A549 (cell line): ENCODE data around the gene RPS16. TPM values are rescaled to one million over a fixed set of nuclear protein-coding genes. Genes with fewer than 3 reads are reported as not detected.
"Not testable (repeated sequence)": the region's sequence is repeated elsewhere in the genome, so short reads cannot be mapped to it uniquely, and the experiment has no call there.

Source experiments
- ATAC-seq, 2 experiments: fragments of 200-7000 bp in 1 of 2; fragments of >200 bp in 1 of 2; cut with Nextera tagmentation in 1 of 2; cut with Tn5 transposase in 1 of 2; 3 replicates each; pipeline versions ENCODE4 v1.8.0 to v1.9.1; 2018 to 2020; ENCODE audit warnings: mild to moderate bottlenecking in 1 of 2, moderate library complexity in 1 of 2
- CTCF ChIA-PET: fragments of 300-600 bp; sonication (Branson Sonifier 250); formaldehyde crosslinking; extraction: SDS; loops from one replicate; lab custom pipeline; 2021; ENCODE audit warnings: antibody characterized with exemption, inconsistent platforms; lab: Yijun Ruan, JAX
- POLR2A ChIA-PET: fragments of 350-600 bp; formaldehyde crosslinking; extraction: SDS; loops from one replicate; lab custom pipeline; 2021; ENCODE audit warnings: antibody characterized with exemption, inconsistent platforms; lab: Yijun Ruan, JAX
- DNase-seq, 2 experiments: peaks; one replicate each; pipeline versions ENCODE4 v3.0.0 to v3.0.0-alpha.2; 2011 to 2016; ENCODE audit warnings: low read depth in 1 of 2, low spot score in 1 of 2
- FAIRE-seq: peaks from 2 replicates; lab custom pipeline; 2011; peaks lifted over from hg19 to GRCh38; lab: Jason Lieb, UNC
- H3K27ac ChIP-seq, 2 experiments: fragments of >200 bp; sonication (Bioruptor Twin); formaldehyde crosslinking; 3 replicates each; pipeline ENCODE4 v1.5.1; 2016 to 2017
- H3K4me1 ChIP-seq: fragments of >200 bp; sonication (Bioruptor Twin); formaldehyde crosslinking; 3 replicates; pipeline ENCODE4 v1.6.1; 2016
- H3K4me2 ChIP-seq: fragments of >200 bp; sonication (Bioruptor Twin); formaldehyde crosslinking; 3 replicates; pipeline ENCODE4 v1.6.1; 2016
- H3K4me3 ChIP-seq: fragments of >200 bp; sonication (Bioruptor Twin); formaldehyde crosslinking; 3 replicates; pipeline ENCODE4 v1.5.1; 2016
- H3K9me3 ChIP-seq: fragments of >200 bp; sonication (Bioruptor Twin); formaldehyde crosslinking; 3 replicates; pipeline ENCODE4 v1.6.1; 2016
- EHMT2 ChIP-seq: fragments of 200-600 bp; sonication (generic); IDR thresholded peaks from 2 replicates; pipeline ENCODE4 v1.6.1; 2016; ENCODE audit warnings: antibody characterized with exemption, low read depth, mild to moderate bottlenecking, moderate library complexity
- EP300 ChIP-seq, 2 experiments: fragments of >200 bp; sonication (Bioruptor Twin); formaldehyde crosslinking; IDR thresholded peaks; 2 replicates in 1 of 2; 3 replicates in 1 of 2; pipeline ENCODE4 v1.6.1; 2016 to 2017
- HOXA7 ChIP-seq: fragments of 250-450 bp; sonication (Bioruptor Pico); IDR thresholded peaks from 2 replicates; pipeline ENCODE4 v1.5.0; 2020; ENCODE audit warnings: mild to moderate bottlenecking, moderate library complexity
- HOXB13 ChIP-seq: fragments of 250-450 bp; sonication (Bioruptor Pico); IDR thresholded peaks from 2 replicates; pipeline ENCODE4 v1.5.0; 2020; ENCODE audit warnings: low read depth, mild to moderate bottlenecking, moderate library complexity
- RCOR1 ChIP-seq: fragments of 150-350 bp; IDR thresholded peaks from 2 replicates; pipeline ENCODE4 v1.6.1; 2014; ENCODE audit warnings: antibody characterized with exemption, low read length, low read depth
- TP53 ChIP-seq: fragments of 250-450 bp; sonication (Bioruptor Pico); IDR thresholded peaks from 2 replicates; pipeline ENCODE4 v1.5.0; 2021; ENCODE audit warnings: mild to moderate bottlenecking, moderate library complexity
- ZFP36 ChIP-seq: fragments of 450-650 bp; IDR thresholded peaks from 2 replicates; pipeline ENCODE4 v1.6.1; 2014; ENCODE audit warnings: borderline replicate concordance; ENCODE audit not compliant: partially characterized antibody
- WGBS: methylation state at CpG from one replicate; pipeline ENCODE4 v1.1.6; 2017; ENCODE audit errors: missing lambda C conversion rate; 5-methylcytosine and 5-hydroxymethylcytosine counted together
- polyA plus RNA-seq, 4 experiments: library from polyadenylated mRNA; depleted of rRNA in 3 of 4; stranded (reverse); fragments of >200 nt; fragmentation: RNase III in 1 of 4; extraction: RNeasy Plus Mini Kit Qiagen cat#74134 plus additional on column Dnase treatment in 1 of 4; gene quantifications; 2 replicates in 3 of 4; 3 replicates in 1 of 4; pipeline ENCODE4 v1.2.3, GENCODE V29; 2011 to 2017
- TF ChIP-seq, protein P1 (sequence below): fragments of >200 bp; sonication (Bioruptor Twin); formaldehyde crosslinking; IDR thresholded peaks from 3 replicates; pipeline ENCODE4 v1.5.1; 2016
- TF ChIP-seq, protein P2 (sequence below): fragments of 250-450 bp; sonication (Bioruptor Pico); IDR thresholded peaks from 2 replicates; pipeline ENCODE4 v1.5.0; 2020; ENCODE audit warnings: low read depth, mild to moderate bottlenecking, moderate library complexity
- TF ChIP-seq, protein P3 (sequence below): IDR thresholded peaks from 2 replicates; pipeline ENCODE4 v1.6.1; 2012
- TF ChIP-seq, protein P4 (sequence below): IDR thresholded peaks from 2 replicates; pipeline ENCODE4 v1.6.1; 2012; ENCODE audit warnings: low read depth, borderline replicate concordance
- TF ChIP-seq, protein P5 (sequence below): IDR thresholded peaks from 2 replicates; pipeline ENCODE4 v1.6.1; 2012

Gene RPS16
- polyA plus RNA-seq, 2 of the 4 experiments (the other 2 are of a cell fraction): 4,348 to 4,855 TPM

DNA sequence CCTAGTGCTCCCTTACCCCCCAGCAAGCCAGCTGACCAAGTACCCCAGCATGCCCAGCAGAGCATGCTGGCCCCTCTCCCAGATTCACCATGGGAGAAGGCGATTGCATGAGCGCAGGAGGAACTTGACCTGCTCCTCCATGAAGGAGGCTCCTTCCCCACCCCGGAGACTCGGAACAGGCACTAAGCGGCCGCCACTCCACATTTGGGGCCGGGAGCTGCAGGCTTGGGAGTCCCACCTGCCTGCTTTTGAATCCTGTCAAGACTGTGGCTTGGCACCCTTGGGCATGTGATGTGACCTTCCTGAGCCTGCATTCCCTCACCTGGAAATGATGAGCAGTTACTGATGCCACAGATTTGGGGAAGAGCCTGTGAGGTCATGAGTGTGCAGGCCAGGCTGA is 32.2 kb upstream of the RPS16 start:
- no peak overlapping the region for H3K27ac ChIP-seq
- DNase-seq (no peak), FAIRE-seq (no peak), ATAC-seq (no peak)
- no peak overlapping the region for H3K4me3 ChIP-seq
- TF ChIP-seq EHMT2: no peak
- no peak for TF ChIP-seq TP53 (CRISPR knock-in tag)
- no peak for TF ChIP-seq ZFP36
- TF ChIP-seq, protein P1, sequence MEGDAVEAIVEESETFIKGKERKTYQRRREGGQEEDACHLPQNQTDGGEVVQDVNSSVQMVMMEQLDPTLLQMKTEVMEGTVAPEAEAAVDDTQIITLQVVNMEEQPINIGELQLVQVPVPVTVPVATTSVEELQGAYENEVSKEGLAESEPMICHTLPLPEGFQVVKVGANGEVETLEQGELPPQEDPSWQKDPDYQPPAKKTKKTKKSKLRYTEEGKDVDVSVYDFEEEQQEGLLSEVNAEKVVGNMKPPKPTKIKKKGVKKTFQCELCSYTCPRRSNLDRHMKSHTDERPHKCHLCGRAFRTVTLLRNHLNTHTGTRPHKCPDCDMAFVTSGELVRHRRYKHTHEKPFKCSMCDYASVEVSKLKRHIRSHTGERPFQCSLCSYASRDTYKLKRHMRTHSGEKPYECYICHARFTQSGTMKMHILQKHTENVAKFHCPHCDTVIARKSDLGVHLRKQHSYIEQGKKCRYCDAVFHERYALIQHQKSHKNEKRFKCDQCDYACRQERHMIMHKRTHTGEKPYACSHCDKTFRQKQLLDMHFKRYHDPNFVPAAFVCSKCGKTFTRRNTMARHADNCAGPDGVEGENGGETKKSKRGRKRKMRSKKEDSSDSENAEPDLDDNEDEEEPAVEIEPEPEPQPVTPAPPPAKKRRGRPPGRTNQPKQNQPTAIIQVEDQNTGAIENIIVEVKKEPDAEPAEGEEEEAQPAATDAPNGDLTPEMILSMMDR: no peak
- TF ChIP-seq, protein P2, sequence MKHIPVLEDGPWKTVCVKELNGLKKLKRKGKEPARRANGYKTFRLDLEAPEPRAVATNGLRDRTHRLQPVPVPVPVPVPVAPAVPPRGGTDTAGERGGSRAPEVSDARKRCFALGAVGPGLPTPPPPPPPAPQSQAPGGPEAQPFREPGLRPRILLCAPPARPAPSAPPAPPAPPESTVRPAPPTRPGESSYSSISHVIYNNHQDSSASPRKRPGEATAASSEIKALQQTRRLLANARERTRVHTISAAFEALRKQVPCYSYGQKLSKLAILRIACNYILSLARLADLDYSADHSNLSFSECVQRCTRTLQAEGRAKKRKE (CRISPR knock-in tag): no peak
- TF ChIP-seq, protein P3, sequence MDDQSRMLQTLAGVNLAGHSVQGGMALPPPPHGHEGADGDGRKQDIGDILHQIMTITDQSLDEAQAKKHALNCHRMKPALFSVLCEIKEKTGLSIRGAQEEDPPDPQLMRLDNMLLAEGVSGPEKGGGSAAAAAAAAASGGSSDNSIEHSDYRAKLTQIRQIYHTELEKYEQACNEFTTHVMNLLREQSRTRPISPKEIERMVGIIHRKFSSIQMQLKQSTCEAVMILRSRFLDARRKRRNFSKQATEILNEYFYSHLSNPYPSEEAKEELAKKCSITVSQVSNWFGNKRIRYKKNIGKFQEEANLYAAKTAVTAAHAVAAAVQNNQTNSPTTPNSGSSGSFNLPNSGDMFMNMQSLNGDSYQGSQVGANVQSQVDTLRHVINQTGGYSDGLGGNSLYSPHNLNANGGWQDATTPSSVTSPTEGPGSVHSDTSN: no peak
- TF ChIP-seq RCOR1: no peak
- TF ChIP-seq, protein P4, sequence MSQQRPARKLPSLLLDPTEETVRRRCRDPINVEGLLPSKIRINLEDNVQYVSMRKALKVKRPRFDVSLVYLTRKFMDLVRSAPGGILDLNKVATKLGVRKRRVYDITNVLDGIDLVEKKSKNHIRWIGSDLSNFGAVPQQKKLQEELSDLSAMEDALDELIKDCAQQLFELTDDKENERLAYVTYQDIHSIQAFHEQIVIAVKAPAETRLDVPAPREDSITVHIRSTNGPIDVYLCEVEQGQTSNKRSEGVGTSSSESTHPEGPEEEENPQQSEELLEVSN: no peak
- WGBS: 92% methylated on average over 7 of the region's 7 CpGs
- ChIA-PET POLR2A (interaction anchor here (0.8 to 1.6 kb wide), 3 partner anchors 11 to 32 kb away, joined by 3 to 6 read pairs (median 4); partner anchors contain the start of genes RPS16 and SUPT5H), CTCF (interaction anchor here (0.6 to 21.9 kb wide), 10 partner anchors 7 to 613 kb away, joined by 3 to 305 read pairs (median 22); partner anchors contain the start of genes DLL3, EID2B and SUPT5H)
- peaks cover 26% of the 10 kb centered on the region for H3K4me1 ChIP-seq
- H3K4me2 ChIP-seq: no peak overlapping the region
- H3K9me3 ChIP-seq: no peaks in the 10 kb centered on the region

DNA sequence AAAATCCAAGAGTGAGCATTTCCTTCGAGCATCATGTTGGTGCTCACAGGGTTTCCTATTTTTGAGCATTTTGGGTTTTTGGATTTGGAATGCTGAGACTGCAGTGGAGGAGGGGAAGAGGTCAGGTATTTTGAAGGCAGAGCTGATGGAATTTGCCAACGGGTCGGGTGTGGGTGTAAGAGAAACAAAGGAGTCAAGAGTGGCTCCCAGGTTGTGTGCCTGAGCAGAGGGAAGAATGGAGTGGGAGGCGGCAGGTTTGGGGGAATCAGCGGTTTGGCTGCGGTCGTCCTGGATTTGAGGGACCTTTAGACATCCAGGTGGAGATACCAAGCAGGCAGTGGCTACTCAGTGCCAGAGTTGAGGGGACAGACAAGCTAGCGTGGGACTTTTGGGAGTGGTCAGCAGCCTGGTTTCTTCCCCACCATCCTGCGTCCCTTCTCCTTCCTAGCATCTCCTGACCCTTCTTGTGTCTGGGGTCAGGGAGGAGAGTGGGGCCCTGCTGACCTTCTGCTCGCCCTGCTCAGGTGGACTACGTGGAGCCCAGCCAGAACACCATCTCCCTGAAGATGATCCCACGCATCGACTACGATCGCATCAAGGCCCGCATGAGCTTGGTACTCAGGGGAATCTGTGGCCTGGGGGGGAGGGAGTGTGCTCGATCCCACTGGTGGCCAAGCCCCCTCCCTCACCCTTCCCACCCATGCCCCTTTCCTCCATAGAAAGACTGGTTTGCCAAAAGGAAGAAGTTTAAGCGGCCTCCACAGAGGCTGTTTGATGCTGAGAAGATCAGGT is 30.4 kb upstream of the RPS16 start:
- FAIRE-seq (peak; percentile 65), DNase-seq (no peak), ATAC-seq (no peak)
- no peak overlapping the region for H3K4me2 ChIP-seq
- no peak overlapping the region for H3K4me3 ChIP-seq
- no peak overlapping the region for H3K27ac ChIP-seq
- 95% methylated on average over 18 of the region's 18 CpGs for WGBS
- TF ChIP-seq EP300 (IDR thresholded peaks at IDR 0.05) (no peak), HOXA7 (CRISPR knock-in tag) (no peak)
- H3K4me1 ChIP-seq: peaks cover 26% of the 10 kb centered on the region
- H3K9me3 ChIP-seq: no peaks in the 10 kb centered on the region
- CTCF ChIA-PET: interaction anchor here (0.6 to 21.9 kb wide), 14 partner anchors 9 to 355 kb away, joined by 3 to 305 read pairs (median 6); partner anchors contain the start of genes DLL3, EID2B, PLEKHG2 and SUPT5H
- POLR2A ChIA-PET: interaction anchor here (1.7 kb wide), 1 partner anchor 22 kb away, joined by 6 read pairs; no protein-coding TSS in a partner anchor

DNA sequence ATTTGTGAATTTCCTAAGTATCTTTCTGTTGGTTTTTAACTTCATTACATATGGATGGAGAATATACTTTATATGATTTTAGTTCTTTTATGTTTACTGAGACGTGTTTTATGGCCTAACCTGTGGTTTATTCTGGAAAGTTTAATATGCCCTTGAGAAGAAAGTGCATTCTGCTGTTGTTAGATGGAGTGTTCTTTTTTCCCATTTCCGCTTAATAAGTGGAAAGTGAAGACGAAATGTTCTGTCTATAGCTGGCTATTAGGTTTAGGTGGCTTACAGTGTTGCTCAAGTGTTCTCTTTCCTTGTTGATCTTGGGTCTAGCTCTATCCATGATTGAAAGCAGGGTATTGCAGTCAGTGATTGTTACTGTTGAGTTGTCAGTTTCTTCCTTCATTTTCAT is 27.7 kb upstream of the RPS16 start:
- FAIRE-seq: peak; percentile 99
- POLR2A ChIA-PET: interaction anchor here (1.0 to 1.6 kb wide), 3 partner anchors 17 to 27 kb away, joined by 3 to 5 read pairs (median 4); partner anchors contain the start of genes RPS16, SUPT5H and TIMM50

DNA sequence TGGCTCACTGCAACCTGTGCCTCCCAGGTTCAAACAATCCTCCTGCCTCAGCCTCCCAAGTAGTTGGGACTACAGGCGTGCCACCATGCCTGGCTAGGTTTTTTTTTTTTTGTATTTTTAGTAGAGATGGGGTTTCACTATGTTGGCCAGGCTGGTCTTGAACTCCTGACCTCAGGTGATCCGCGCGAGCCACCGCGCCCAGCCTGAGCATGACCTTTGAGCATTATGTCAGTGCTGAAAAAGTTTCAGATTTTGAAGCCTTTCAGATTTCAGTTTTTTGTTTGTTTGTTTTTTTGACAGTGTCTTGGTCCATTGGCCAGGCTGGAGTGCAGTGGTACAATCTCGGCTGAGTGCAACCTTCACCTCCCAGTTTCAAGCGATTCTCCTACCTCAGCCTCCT is 15.5 kb upstream of the RPS16 start:
- WGBS: 94% methylated on average over 8 of the region's 8 CpGs
- ChIA-PET CTCF (interaction anchor here (1.0 to 14.2 kb wide), 3 partner anchors 19 to 82 kb away, joined by 5 to 279 read pairs (median 193); partner anchors contain the start of gene EID2B), POLR2A (interaction anchor here (1.9 kb wide), 1 partner anchor 16 kb away, joined by 11 read pairs; the partner anchor contains the start of gene RPS16)
- H3K4me2 ChIP-seq, DNase-seq, H3K9me3 ChIP-seq, ATAC-seq, H3K4me3 ChIP-seq, FAIRE-seq, H3K27ac ChIP-seq: not testable (repeated sequence)
- H3K4me1 ChIP-seq: peaks cover 22% of the 10 kb centered on the region; the same call in 2 of the 3 replicates

More for the DNA sequence above, 27.7 kb upstream of the RPS16 start:
- no peak overlapping the region for H3K4me3 ChIP-seq
- TF ChIP-seq, protein P5, sequence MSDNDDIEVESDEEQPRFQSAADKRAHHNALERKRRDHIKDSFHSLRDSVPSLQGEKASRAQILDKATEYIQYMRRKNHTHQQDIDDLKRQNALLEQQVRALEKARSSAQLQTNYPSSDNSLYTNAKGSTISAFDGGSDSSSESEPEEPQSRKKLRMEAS: no peak
- no peak for TF ChIP-seq HOXB13 (CRISPR knock-in tag)
- H3K27ac ChIP-seq: no peak overlapping the region
- no peak overlapping the region for H3K4me2 ChIP-seq
- H3K4me1 ChIP-seq: peaks cover 5% of the 10 kb centered on the region
- 89% methylated on average over 3 of the region's 3 CpGs for WGBS
- no peaks in the 10 kb centered on the region for H3K9me3 ChIP-seq
- ATAC-seq (no peak), DNase-seq (no peak)
- CTCF ChIA-PET: interaction anchor here (0.8 to 21.9 kb wide), 10 partner anchors 12 to 209 kb away, joined by 3 to 305 read pairs (median 16); partner anchors contain the start of genes DLL3, EID2B, SUPT5H and TIMM50
